ENCODE data around the gene TEKT3.

GRCh38 chr17:15351478-15351840 is 10.1 kb upstream of the TEKT3 start:
- TF ChIP-seq CTCF (IDR thresholded peaks at IDR 0.05) (no peak), EP300 (IDR thresholded peaks at IDR 0.05; ENCODE audit: low read depth) (no peak), POLR2AphosphoS5 (IDR thresholded peaks at IDR 0.05) (no peak)
